Activated CD4-positive, alpha-beta T cell treated with anti-CD3 and anti-CD28 coated beads, Interleukin-2, amount 10 ng/mL, durations not matched to agents 24 days and 14 days (primary cell): Measurements from ENCODE around the gene ZNF254. TPM values are rescaled to one million over a fixed set of nuclear protein-coding genes. Genes with fewer than 3 reads are reported as not detected.
"Not testable (repeated sequence)": the region's sequence is repeated elsewhere in the genome, so short reads cannot be mapped to it uniquely, and the experiment has no call there.

Experiments
- DNase-seq: peaks from one replicate; pipeline ENCODE4 v3.0.0; 2022
- H3K27ac Mint-ChIP-seq: one replicate; pipeline ENCODE4 v1.8.0; 2022; ENCODE audit warnings: mild to moderate bottlenecking, mixed read lengths
- H3K27me3 Mint-ChIP-seq: one replicate; pipeline ENCODE4 v1.8.0; 2022; ENCODE audit warnings: mixed read lengths
- H3K36me3 Mint-ChIP-seq: one replicate; pipeline ENCODE4 v1.8.0; 2022; ENCODE audit warnings: low read depth, mild to moderate bottlenecking, mixed read lengths
- H3K4me1 Mint-ChIP-seq: one replicate; pipeline ENCODE4 v1.8.0; 2021; ENCODE audit warnings: mixed read lengths
- H3K4me3 Mint-ChIP-seq: one replicate; pipeline ENCODE4 v1.8.0; 2022; ENCODE audit warnings: mild to moderate bottlenecking, moderate library complexity, mixed read lengths
- H3K9me3 Mint-ChIP-seq: one replicate; pipeline ENCODE4 v1.8.0; 2021; ENCODE audit warnings: mixed read lengths
- intact Hi-C: fragments of 100-400 bp; cut with micrococcal nuclease; formaldehyde crosslinking; loops from one replicate; pipeline ENCODE4 v1.15.1; 2023
- total RNA-seq: library from RNA; stranded (reverse); gene quantifications from 2 replicates; pipeline ENCODE4 v1.2.3, GENCODE V29; 2022

ZNF254 gene
- total RNA-seq, 1 donor from 2014 or later, result 10.9 TPM

DNA sequence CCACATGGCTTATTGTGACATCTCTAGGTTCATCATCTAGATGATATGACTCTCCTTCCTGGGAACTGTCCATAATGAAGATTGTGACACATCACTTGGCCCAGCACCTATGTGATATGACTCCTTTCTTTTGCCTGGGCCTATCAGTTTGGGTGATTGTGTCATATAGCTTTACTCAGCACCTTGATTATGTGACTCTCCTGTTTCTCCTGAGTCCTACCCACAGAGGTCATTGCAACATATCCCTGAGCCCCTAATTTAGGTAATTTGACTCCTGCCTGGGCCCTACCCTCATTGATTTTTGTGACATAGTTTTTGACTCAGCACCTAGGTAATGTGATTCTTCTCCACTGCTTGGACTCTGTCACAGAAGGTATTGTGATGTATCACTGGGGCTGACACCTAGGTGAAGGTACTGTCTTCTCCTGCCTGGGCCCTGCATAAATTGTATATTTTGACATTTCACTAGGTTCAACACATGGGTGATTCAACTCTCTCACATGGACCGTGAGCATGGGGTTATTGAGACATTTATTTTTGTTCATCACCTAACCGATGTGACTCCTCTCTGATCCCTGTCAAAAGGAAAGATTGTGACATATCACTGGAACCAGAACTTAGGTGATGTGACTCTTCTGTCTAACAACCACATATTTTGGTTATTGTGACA, 26.2 kb upstream of the ZNF254 start:
- H3K36me3 Mint-ChIP-seq, result peaks cover 47% of the 10 kb centered on the region
- intact Hi-C loops, result no loop called here
- no peaks in the 10 kb centered on the region for H3K27me3 Mint-ChIP-seq
- H3K4me1 Mint-ChIP-seq, result peaks cover 2% of the 10 kb centered on the region
- no peak overlapping the region for H3K27ac Mint-ChIP-seq
- H3K9me3 Mint-ChIP-seq, result peaks cover 3% of the 10 kb centered on the region
- no peak for DNase-seq
- H3K4me3 Mint-ChIP-seq, result no peak overlapping the region

- H3K9me3 Mint-ChIP-seq, result peaks cover 3% of the 10 kb centered on the region
- no peak overlapping the region for H3K4me3 Mint-ChIP-seq
- intact Hi-C loops, result no loop called here
- no peak for DNase-seq
- no peaks in the 10 kb centered on the region for H3K27me3 Mint-ChIP-seq
- peaks cover 2% of the 10 kb centered on the region for H3K4me1 Mint-ChIP-seq
- H3K27ac Mint-ChIP-seq, result no peak overlapping the region
- peaks cover 47% of the 10 kb centered on the region for H3K36me3 Mint-ChIP-seq
These were observed 24.8 kb upstream of the ZNF254 start for GRCh38 chr19:24062190-24062589.

DNA sequence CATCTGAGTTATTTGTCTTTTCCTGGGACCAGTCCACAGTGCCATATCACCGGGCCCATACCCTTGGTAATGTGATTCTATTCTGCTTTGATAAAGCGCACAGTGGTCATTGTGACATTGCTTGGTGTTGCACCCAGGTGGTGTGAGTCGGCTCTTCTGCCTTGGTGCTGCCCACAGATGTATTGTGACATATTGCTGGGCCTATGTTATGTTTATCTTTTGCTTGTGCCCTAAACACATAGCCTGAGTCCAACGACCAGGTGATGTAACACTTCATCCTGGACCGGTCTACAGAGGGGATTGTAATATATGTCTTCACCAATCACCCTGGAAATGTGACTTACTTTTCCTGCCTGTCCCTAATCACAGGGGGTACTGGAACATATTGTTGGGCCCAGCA, 23.7 kb upstream of the ZNF254 start:
- peaks cover 48% of the 10 kb centered on the region for H3K36me3 Mint-ChIP-seq
- H3K27ac Mint-ChIP-seq, result no peak overlapping the region
- peaks cover 11% of the 10 kb centered on the region for H3K9me3 Mint-ChIP-seq
- no peaks in the 10 kb centered on the region for H3K27me3 Mint-ChIP-seq
- no peak for DNase-seq
- peaks cover 2% of the 10 kb centered on the region for H3K4me1 Mint-ChIP-seq
- no peak overlapping the region for H3K4me3 Mint-ChIP-seq
- intact Hi-C loops, result no loop called here

DNA sequence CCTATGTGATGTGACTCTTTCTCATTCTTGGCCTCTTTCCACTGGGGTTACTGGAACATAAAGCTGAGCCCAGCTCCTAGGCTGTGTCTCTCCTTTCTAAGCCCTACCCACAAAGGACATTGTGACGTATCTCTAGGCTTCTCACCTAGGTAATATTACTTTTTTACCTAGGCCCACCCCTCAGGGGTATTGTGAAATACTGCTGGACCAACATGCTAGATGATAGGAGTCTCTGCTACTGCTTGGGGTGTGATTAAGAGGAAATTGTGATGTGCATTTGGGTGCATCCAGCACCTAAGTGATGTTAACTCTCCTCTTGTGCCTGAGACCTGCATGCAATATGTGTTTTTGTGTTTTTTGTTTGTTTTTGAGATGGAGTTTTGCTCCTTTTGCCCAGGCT, 22.8 kb upstream of the ZNF254 start:
- Mint-ChIP-seq H3K4me1 (peaks cover 2% of the 10 kb centered on the region), H3K36me3 (peaks cover 45% of the 10 kb centered on the region), H3K4me3 (no peak overlapping the region), H3K27me3 (no peaks in the 10 kb centered on the region), H3K27ac (no peak overlapping the region), H3K9me3 (peaks cover 11% of the 10 kb centered on the region)
- DNase-seq, result no peak
- intact Hi-C loops, result no loop called here

DNA sequence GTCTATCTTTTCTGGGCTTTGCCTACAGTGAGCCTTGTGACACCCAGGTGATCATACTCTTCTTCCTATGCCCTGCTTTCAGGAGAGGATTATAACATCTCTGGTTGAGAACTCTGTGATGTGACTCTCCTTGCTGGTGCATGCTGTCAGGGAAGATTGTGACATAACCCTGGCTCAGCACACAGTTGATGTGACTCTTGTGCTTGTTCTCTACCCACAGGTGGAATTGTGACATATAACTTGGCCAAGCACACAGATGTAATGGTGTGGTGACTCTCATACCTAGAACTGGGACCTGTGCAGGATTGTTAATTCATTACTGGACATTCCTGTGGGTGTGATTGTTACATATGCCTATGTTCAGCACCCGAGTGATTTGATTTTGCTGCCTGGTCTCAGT, 21.7 kb upstream of the ZNF254 start:
- intact Hi-C loops, result no loop called here
- Mint-ChIP-seq H3K27ac (no peak overlapping the region), H3K27me3 (no peaks in the 10 kb centered on the region), H3K4me1 (peaks cover 2% of the 10 kb centered on the region), H3K9me3 (peaks cover 11% of the 10 kb centered on the region), H3K36me3 (peaks cover 40% of the 10 kb centered on the region), H3K4me3 (no peak overlapping the region)
- DNase-seq, result no peak

GRCh38 chr19:24065865-24066604, 21.0 kb upstream of the ZNF254 start:
- Mint-ChIP-seq H3K9me3 (peaks cover 11% of the 10 kb centered on the region), H3K27me3 (no peaks in the 10 kb centered on the region), H3K36me3 (peaks cover 32% of the 10 kb centered on the region), H3K27ac (no peak overlapping the region), H3K4me3 (no peak overlapping the region), H3K4me1 (peaks cover 2% of the 10 kb centered on the region)
- DNase-seq, result no peak
- intact Hi-C loops, result no loop called here

DNA sequence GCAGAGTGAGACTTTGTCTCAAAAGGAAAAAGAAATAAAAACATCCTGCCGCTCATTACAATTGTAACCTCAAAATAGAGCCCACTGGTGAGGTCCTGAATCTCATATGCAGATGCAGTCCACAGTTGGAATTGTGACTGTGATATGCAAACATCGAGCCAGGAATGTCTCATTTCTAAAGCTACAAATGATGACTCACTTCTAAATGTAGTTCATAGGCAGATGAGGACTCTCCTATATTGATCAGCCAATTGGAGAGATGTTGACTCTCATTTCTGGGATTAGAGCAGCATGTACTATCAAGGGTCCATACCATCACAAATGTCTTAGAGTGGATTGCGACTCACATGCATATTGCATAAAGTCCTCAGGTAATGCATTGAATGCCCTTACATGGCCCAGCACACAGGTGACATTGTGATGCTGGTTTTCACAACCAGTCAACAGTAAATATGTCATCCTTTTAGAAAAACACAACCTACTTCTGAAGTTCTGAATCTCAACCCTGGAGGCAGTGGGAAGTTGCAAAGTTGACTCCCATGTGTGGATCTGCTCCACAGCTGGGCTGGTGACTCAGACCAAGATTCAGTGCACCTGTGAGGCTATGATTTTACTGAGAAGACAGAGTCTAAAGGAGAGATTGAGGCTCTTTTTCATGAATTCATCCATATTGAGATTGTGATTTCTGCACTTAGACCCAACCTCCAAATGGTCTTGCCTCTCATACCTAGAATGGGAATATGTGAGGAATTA, 16.9 kb upstream of the ZNF254 start:
- H3K36me3 Mint-ChIP-seq, result peaks cover 51% of the 10 kb centered on the region
- H3K4me3 Mint-ChIP-seq, result no peak overlapping the region
- peaks cover 34% of the 10 kb centered on the region for H3K9me3 Mint-ChIP-seq
- DNase-seq, result no peak
- H3K4me1 Mint-ChIP-seq, result no peaks in the 10 kb centered on the region
- H3K27ac Mint-ChIP-seq, result no peak overlapping the region
- intact Hi-C loops, result no loop called here
- no peaks in the 10 kb centered on the region for H3K27me3 Mint-ChIP-seq

DNA sequence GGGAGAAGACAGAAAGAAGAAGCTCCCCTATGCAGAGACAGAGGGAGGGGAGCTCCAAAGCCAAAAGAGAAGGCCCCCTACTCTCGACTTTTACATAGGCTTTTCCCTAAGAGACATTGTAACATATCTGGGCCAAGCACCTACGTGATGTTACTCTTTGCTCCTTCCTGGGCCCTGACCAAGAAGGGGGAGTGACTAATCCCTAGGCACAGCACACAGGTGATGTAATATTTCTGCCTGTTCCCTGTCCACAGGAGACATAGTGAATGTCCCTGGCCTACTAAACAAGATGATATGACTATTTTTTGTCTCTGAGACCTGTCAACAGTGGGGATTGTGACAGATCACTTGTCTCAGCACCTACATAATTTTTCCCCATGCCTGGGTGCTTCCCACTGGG, 15.9 kb upstream of the ZNF254 start:
- Mint-ChIP-seq H3K9me3 (peaks cover 37% of the 10 kb centered on the region), H3K36me3 (peaks cover 53% of the 10 kb centered on the region), H3K27me3 (no peaks in the 10 kb centered on the region), H3K4me3 (no peak overlapping the region), H3K27ac (no peak overlapping the region), H3K4me1 (no peaks in the 10 kb centered on the region)
- intact Hi-C loops, result no loop called here
- no peak for DNase-seq

- no peak overlapping the region for H3K4me3 Mint-ChIP-seq
- peaks cover 34% of the 10 kb centered on the region for H3K9me3 Mint-ChIP-seq
- H3K27me3 Mint-ChIP-seq, result no peaks in the 10 kb centered on the region
- peaks cover 50% of the 10 kb centered on the region for H3K36me3 Mint-ChIP-seq
- H3K27ac Mint-ChIP-seq, result no peak overlapping the region
- intact Hi-C loops, result no loop called here
- DNase-seq, result no peak
- H3K4me1 Mint-ChIP-seq, result no peaks in the 10 kb centered on the region
These were observed 14.3 kb upstream of the ZNF254 start for GRCh38 chr19:24072720-24073119.

DNA sequence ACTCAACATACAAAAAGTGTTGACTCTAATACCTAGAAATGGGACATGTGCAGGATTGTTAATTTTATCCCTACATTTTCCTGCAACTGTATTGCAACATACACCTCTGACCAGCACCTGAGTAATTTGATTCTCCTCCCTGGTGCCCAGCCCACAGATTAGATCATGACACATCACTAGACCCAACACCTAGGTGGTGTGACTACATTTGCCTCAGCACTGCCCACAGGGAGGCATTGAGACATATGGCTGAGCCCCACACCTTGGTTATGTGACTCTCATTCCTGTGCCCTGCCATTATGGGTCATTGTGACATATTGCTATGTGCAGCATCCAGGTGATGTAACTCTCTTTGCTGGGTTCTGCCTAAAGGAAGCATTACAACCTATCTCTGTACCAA, 13.2 kb upstream of the ZNF254 start:
- no peak for DNase-seq
- Mint-ChIP-seq H3K27me3 (no peaks in the 10 kb centered on the region), H3K36me3 (peaks cover 44% of the 10 kb centered on the region), H3K4me3 (no peak overlapping the region), H3K9me3 (peaks cover 26% of the 10 kb centered on the region), H3K27ac (no peak overlapping the region), H3K4me1 (no peaks in the 10 kb centered on the region)
- intact Hi-C loops, result no loop called here

GRCh38 chr19:24074720-24075454, 12.1 kb upstream of the ZNF254 start:
- Mint-ChIP-seq H3K4me3 (no peak overlapping the region), H3K27ac (no peak overlapping the region), H3K27me3 (no peaks in the 10 kb centered on the region), H3K4me1 (no peaks in the 10 kb centered on the region), H3K36me3 (peaks cover 48% of the 10 kb centered on the region), H3K9me3 (peaks cover 32% of the 10 kb centered on the region)
- DNase-seq, result no peak
- intact Hi-C loops, result no loop called here

DNA sequence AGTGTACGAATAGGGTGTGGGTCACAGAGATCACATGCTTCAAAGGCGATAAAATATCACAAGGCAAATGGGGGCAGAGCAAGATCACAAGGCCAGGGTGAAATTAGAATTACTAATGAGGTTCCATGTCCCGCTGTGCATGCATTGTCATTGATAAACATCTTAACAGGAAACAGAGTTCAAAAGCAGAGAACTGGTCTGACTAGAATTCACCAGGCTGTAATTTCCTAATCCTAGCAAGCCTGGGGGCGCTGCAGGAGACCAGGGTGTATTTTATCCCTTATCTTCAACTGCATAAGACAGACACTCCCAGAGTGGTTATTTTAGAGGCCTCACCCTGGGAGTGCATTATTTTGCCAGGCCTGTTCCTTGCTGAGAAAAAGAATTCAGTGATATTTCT, 11.5 kb upstream of the ZNF254 start:
- H3K9me3 Mint-ChIP-seq, result peaks cover 32% of the 10 kb centered on the region
- DNase-seq, H3K4me1 Mint-ChIP-seq, intact Hi-C loops, H3K27me3 Mint-ChIP-seq, H3K4me3 Mint-ChIP-seq, H3K27ac Mint-ChIP-seq: not testable (repeated sequence)
- H3K36me3 Mint-ChIP-seq, result peaks cover 48% of the 10 kb centered on the region

GRCh38 chr19:24078680-24079079, 8.3 kb upstream of the ZNF254 start:
- H3K27ac Mint-ChIP-seq, result no peak overlapping the region

GRCh38 chr19:24081056-24081455, 5.9 kb upstream of the ZNF254 start:
- H3K27me3 Mint-ChIP-seq, result no peaks in the 10 kb centered on the region
- peaks cover 6% of the 10 kb centered on the region for H3K9me3 Mint-ChIP-seq
- no peaks in the 10 kb centered on the region for H3K4me1 Mint-ChIP-seq
- no peak overlapping the region for H3K4me3 Mint-ChIP-seq
- peaks cover 22% of the 10 kb centered on the region for H3K36me3 Mint-ChIP-seq
- no peak for DNase-seq
- H3K27ac Mint-ChIP-seq, result no peak overlapping the region
- intact Hi-C loops, result no loop called here

More at GRCh38 chr19:24078680-24079079, 8.3 kb upstream of the ZNF254 start:
- intact Hi-C loops, result no loop called here
- DNase-seq, result no peak
- Mint-ChIP-seq H3K27me3 (no peaks in the 10 kb centered on the region), H3K4me1 (no peaks in the 10 kb centered on the region), H3K9me3 (peaks cover 22% of the 10 kb centered on the region), H3K4me3 (no peak overlapping the region), H3K36me3 (peaks cover 41% of the 10 kb centered on the region)
